Left renal pelvis (tissue), 4 donors: ENCODE data around the gene FHDC1. TPM values are rescaled to one million over a fixed set of nuclear protein-coding genes. Genes with fewer than 3 reads are reported as not detected.
"Not testable (repeated sequence)": the region's sequence is repeated elsewhere in the genome, so short reads cannot be mapped to it uniquely, and the experiment has no call there.

Source experiments
- DNase-seq, 4 donors: peaks; one replicate each; pipeline ENCODE4 v3.0.0-alpha.2; 2013; ENCODE audit warnings: low read depth in 4 of 4, low spot score in 3 of 4
- polyA plus RNA-seq, 4 donors: library from polyadenylated mRNA; unstranded; fragments of 120-200 nt; gene quantifications; one replicate each; pipeline ENCODE4 v1.2.1, GENCODE V29; 2013; ENCODE audit not compliant: insufficient read length in 4 of 4

Gene FHDC1
- polyA plus RNA-seq = 1 to 10 TPM; 4.2 to 8.1 (median 4.9) TPM

GRCh38 chr4:152935631-152936445, at the start of gene FHDC1:
Gene FHDC1, plus strand, starts transcription at chr4:152936323. Its CDS starts 6,735 bp downstream, at chr4:152943058.
- no peak for DNase-seq

DNA sequence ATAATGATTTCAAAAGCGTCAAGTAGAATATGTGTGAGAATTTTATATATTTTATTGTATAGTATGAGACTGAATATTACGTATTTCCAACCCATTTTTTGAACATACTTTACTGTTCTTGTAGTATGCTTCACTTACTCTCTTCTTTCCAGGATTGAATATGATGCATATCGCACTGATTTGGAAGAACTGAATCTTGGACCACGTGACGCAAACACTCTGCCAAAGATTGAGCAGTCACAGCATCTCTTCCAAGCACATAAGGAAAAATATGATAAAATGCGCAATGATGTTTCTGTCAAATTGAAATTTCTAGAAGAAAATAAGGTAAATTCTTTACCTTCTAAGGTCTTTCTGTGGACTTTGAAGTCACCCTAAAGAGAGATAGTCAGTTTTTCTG, 48.1 kb upstream of the FHDC1 start:
- DNase-seq = no peak

DNA sequence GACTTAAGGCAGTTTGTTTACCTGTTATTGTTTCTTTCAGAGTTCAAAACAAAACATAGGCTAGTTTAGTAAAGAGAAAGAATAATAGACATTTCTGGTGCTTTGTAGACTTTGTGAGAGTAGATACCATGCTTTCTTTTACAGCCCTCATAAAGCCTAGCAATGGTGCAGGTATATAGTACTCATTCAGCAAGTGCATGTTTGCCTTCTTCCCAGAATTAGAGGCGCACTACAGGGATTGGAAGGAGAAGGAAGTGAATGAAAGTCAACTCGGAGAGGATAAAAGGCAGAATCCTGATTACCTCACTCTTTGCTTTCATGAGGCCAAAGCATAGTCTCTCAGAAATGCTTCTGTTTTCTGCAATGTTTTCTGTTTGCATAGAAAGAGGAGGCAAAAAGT, 43.1 kb upstream of the FHDC1 start:
- DNase-seq = no peak

- DNase-seq = no peak
Measured at GRCh38 chr4:152894673-152895072, 41.5 kb upstream of the FHDC1 start.

- DNase-seq = no peak
Measured at GRCh38 chr4:152896811-152897210, 39.3 kb upstream of the FHDC1 start.

DNA sequence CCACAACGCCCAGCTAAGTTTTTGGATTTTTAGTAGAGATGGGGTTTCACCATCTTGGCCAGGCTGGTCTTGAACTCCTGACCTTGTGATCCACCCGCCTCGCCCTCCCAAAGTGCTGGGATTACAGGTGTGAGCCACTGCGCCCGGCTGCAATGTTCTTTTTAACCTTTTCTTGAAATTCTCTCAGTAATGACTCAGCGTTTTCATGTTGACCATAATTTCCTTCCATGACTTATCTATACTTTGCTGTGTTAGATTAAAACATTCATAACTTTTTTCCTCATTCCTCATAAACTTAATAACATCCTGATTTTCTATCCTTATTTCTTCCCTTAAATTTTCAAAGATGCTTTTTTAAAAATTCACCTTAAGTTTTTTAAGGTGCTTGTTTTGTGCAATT, 38.0 kb upstream of the FHDC1 start:
- DNase-seq = not testable (repeated sequence)

DNA sequence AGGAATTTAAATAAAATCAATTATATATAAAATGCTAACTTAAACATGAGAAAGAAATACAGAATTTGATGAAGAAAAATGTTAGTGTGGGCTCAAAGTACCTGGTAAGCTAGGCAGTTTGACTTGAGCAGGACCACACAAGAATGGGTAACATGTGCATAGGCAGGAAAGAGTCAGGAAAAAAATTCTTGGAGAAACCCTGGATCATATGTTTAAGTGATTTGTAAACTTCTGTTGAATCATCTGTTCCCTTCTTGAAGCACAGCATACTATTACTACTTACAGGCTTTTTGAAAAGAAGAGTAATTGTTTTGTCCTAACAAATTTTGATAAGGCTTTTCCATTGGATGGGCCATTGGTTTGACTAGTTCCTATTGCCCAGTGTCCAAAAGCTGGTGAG, 37.5 kb upstream of the FHDC1 start:
- no peak for DNase-seq

DNA sequence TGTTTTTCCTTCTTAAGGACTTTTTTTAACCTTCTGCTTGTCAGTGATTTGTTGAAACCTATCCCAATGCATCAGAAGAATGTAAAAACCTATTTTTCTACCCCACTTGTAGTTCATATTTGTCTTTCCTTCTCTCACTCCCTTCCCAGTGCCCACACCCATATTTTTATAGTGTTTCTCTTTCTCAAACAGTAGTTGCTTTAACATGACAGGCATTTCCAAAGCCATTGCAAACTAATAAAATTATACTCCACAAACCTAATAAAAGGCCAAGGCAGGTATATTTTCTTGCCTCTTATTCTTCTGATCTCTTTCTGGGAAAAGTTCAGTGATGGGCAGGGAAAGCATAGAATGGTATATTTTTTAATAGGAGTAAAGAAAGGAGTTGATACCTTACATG, 35.7 kb upstream of the FHDC1 start:
- no peak for DNase-seq

- no peak for DNase-seq
Measured at GRCh38 chr4:152901205-152901604, 34.9 kb upstream of the FHDC1 start.

DNA sequence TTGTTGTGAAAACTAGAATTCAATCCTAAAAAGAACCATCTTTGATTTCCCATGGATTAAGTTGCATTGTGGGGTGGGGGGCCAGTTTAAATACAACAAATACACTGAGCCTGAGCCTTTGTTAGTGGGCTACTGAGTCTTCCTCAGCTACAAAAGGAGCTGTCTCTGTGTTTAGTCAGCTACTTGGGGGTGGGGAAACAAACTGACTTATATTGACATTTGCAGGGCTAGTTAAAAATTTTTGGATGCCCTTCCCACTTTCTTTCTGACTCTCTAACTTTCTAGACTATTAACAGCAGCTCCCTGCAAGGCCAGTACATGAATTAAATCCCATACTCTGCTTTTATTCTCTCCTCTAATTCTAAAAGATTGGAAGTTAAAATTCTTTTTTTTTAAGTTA, 32.5 kb upstream of the FHDC1 start:
- DNase-seq = no peak

DNA sequence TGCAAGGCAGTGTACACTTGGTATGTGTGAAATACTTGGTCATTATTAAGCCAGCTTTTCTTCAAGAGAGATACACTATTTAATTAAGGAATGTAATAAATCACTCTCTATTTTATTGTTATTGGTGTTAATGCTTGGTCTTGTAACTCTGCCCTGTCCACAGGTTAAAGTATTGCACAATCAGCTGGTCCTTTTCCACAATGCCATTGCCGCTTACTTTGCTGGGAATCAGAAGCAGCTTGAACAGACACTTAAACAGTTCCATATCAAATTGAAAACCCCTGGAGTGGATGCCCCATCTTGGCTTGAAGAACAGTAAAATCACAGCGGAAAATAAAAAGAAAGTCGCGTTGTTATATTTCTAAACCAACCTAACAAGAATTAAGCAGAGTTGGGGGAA, 26.2 kb upstream of the FHDC1 start:
- DNase-seq = no peak

GRCh38 chr4:152910521-152910920, 25.6 kb upstream of the FHDC1 start:
- no peak for DNase-seq

DNA sequence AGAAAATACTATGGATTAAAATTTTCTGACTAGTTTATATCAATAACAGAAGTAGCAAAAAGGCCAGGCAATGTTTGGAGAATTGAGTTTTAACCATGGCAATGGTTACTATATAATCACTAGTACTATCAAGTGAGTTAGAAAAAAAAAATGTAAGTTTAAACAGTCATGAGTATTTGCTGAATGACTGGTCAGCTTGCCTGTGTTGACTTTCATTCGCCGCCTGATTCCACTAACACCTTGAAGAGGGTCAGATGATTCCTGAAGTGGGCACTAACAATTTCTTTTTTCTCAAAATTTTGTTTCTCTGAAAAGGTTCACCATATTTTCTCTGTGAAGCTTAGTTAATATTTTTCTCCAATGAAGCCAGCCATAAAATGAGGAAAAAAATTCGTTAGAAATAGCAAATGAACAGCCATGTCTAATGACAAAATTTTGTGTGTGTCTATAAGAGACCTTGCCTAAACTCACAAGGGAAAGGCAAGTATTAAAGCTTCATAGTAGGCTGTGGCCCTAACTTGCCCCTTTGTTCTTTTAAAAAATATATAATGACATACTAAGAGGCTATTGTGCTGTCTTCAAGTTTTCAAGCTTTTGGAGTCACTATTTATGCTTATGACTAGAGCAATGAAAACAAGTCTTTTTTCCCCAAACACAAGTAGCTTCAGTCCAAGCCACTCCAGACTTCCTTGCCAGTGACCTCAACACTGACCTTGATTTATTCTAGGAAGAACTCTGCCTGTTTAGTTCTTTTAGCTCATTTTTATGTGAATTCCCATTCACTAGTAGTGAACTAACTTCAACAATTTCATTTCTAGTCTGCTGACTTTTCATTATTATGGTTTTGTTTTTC, 18.4 kb upstream of the FHDC1 start:
- DNase-seq = no peak

- no peak for DNase-seq
Measured at GRCh38 chr4:152919826-152920225, 16.3 kb upstream of the FHDC1 start.

GRCh38 chr4:152920768-152921167, 15.4 kb upstream of the FHDC1 start:
- DNase-seq = no peak

DNA sequence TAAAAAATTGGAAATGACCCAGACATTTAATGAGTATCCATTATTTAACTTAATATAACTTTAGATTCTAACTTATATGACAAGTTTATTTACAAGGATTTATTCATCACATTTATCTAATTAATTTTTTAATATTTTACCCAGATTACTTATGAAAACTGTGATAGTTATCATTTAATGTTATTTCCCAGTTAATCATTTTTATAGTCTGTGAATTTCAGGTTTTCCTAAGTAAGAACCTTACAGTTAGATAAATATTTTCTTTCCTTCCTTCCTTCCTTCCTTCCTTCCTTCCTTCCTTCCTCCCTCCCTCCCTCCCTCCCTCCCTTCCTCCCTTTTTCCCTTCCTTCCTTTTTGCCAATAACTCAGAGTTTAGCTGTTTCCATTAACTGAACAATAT, 14.8 kb upstream of the FHDC1 start:
- DNase-seq = no peak

DNA sequence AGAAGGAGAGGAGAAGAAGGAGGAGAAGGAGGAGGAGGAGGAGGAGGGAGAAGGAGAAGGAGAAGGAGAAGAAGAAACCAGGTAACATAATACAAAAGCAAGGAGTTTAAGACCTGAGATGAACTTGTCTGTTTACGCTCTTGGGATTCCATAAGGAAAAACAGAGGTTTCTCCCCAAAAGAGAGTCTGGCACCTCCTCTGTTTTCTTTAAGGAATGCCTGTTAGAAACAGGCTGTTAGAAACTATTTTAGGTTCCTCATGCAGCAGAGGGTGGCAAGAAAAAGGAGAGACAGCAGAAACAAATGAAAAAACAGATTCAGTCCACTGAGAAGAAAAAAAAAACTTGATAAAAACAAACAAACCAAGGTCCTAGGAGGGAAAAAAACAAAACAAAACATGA, 10.3 kb upstream of the FHDC1 start:
- no peak for DNase-seq

DNA sequence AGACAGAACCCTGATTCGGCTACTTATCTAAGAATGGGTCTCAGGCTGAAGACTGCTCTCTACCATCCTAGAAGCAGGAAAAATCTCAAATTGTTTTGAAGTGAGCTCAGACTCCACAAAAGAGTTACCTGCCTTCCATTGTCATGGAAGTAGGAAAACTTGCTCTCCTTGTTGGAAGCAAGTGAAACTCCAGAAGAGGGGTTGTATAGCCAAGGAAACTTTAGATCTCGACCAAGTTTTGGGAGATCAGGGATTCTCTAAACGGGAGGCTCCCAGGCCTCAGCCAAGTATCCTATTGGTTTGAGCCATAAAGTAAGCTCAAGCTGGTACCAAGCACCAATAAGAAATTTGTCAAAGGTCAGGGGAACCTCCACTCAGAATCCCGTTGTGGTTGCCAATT, 9.2 kb upstream of the FHDC1 start:
- no peak for DNase-seq

DNA sequence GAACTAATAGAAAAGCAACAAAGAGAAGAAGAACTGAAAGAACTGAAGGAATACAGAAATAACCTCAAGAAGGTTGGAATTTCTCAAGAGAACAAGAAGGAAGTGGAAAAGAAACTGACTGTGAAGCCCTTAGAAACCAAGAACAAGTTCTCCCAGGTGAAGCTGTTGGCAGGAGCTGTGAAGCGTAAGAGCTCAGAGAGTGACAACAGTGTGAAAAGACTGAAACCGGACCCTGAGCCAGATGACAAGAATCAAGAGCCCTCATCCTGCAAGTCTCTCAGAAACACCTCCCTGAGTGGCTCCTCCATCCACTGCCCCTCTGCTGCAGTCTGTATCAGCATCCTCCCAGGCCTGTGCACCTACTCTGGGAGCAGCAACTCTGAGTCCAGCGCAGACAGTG, 8.4 kb upstream of the FHDC1 start:
- DNase-seq = no peak

DNA sequence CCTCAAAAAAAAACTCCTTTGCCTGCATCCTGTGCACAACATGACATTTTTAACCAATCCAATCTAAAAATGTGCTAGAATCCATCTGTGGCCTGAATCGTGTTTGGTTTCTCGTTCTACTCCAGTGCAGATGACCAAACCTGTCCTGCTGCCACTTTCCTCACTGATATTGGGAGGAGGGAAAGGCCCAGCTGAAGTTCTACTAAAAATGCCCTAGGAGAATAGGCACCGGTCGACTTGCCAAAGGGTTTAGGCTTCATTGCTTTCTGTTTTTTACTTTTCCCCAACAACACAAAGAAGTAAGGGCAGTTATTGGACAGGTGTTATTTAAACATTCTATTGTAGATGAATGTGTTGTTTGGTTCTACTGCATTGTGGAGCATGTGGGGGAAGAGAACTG, 7.8 kb upstream of the FHDC1 start:
- no peak for DNase-seq

DNA sequence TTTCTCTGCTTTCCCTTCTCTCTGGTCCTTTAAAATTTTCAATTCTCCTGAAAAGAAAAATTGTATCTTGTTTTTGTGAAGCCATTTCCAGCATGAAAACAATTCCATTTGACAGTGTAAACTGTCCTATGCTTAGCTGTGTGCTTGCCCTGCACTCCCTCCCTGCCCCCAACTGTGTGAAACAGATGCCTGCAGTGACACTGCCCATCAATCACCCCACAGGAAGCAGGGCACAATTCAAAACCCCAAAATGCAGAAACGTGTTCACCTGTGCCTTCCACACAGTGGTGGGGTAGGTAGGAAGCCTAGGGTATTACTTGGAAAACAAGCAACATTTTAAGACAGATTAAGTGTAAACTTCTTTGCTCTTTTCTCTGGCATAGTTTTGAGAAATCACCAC, 6.2 kb upstream of the FHDC1 start:
- no peak for DNase-seq

DNA sequence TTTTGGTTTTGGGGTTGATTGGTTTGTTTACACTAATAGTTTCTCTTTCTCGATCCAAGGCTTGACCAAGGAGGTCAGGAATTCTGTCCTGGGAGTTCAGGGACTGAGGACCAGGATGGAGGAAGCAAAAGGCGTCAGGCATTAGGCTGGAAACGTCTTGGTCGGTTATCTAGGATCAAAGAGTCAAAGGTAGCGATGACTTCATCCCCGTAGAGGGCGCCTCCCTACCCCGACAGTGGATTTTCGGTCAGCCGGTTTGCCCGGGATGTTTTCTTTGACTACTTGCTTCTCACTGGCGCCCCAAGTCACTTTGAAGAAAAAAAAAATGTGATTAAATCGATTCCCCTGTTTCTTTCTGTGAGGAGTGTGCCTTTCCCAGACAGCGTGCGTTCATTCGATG, 980 bp upstream of the FHDC1 start:
- no peak for DNase-seq
